IMR-90 (cell line): Measurements from ENCODE around the gene ZNF518A.

Source experiments
- RAD21 ChIP-seq: IDR thresholded peaks from 2 replicates; pipeline ENCODE4 v1.6.1; 2012; ENCODE audit warnings: low read length, improper control_type of control experiment
- RCOR1 ChIP-seq: IDR thresholded peaks from 2 replicates; pipeline ENCODE4 v1.6.1; 2012; ENCODE audit warnings: mild to moderate bottlenecking, low read length, improper control_type of control experiment; ENCODE audit not compliant: insufficient replicate concordance
- TF ChIP-seq, protein P1 (sequence below): conservative IDR thresholded peaks from 2 replicates; pipeline ENCODE4 v1.5.1; 2012; ENCODE audit warnings: mild to moderate bottlenecking, low read depth, low read length, improper control_type of control experiment

DNA sequence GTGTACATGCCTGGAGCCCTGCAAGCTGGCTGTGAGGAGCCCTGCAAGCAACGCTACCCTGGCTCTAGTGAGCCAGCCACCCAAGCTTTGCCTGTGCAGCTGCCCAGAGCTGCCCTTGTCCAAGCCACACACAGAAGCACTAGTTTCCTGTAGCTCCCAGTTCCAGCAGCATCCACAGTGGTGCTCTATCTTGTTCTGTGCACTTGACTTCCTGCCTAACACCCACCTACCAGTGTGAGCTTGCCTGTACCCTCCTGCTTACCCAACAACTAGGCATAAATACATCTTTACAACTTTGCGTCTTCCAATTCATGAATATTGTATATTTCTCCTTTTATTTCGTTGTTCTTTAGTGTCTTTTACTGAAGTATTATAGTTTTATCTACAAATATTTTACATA is 32.2 kb upstream of the ZNF518A start:
- TF ChIP-seq, protein P1, sequence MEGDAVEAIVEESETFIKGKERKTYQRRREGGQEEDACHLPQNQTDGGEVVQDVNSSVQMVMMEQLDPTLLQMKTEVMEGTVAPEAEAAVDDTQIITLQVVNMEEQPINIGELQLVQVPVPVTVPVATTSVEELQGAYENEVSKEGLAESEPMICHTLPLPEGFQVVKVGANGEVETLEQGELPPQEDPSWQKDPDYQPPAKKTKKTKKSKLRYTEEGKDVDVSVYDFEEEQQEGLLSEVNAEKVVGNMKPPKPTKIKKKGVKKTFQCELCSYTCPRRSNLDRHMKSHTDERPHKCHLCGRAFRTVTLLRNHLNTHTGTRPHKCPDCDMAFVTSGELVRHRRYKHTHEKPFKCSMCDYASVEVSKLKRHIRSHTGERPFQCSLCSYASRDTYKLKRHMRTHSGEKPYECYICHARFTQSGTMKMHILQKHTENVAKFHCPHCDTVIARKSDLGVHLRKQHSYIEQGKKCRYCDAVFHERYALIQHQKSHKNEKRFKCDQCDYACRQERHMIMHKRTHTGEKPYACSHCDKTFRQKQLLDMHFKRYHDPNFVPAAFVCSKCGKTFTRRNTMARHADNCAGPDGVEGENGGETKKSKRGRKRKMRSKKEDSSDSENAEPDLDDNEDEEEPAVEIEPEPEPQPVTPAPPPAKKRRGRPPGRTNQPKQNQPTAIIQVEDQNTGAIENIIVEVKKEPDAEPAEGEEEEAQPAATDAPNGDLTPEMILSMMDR = no peak
- TF ChIP-seq RAD21 (no peak), RCOR1 (no peak)
